ENCODE data around the gene NEB.

- TF ChIP-seq POLR2A (IDR thresholded peaks at IDR 0.05) (no peak), POLR2AphosphoS5 (IDR thresholded peaks at IDR 0.05) (no peak), EP300 (IDR thresholded peaks at IDR 0.05; ENCODE audit: low read depth) (no peak)
- TF ChIP-seq, protein P1, sequence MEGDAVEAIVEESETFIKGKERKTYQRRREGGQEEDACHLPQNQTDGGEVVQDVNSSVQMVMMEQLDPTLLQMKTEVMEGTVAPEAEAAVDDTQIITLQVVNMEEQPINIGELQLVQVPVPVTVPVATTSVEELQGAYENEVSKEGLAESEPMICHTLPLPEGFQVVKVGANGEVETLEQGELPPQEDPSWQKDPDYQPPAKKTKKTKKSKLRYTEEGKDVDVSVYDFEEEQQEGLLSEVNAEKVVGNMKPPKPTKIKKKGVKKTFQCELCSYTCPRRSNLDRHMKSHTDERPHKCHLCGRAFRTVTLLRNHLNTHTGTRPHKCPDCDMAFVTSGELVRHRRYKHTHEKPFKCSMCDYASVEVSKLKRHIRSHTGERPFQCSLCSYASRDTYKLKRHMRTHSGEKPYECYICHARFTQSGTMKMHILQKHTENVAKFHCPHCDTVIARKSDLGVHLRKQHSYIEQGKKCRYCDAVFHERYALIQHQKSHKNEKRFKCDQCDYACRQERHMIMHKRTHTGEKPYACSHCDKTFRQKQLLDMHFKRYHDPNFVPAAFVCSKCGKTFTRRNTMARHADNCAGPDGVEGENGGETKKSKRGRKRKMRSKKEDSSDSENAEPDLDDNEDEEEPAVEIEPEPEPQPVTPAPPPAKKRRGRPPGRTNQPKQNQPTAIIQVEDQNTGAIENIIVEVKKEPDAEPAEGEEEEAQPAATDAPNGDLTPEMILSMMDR (IDR thresholded peaks at IDR 0.05): no peak
These were observed 35.3 kb upstream of the NEB start for GRCh38 chr2:151769606-151770005.

Data from transverse colon (tissue), 4 donors.